Jurkat, Clone E6-1 (cell line): ENCODE data around the gene CASP8AP2. TPM values are rescaled to one million over a fixed set of nuclear protein-coding genes. Genes with fewer than 3 reads are reported as not detected.
"Not testable (repeated sequence)": the region's sequence is repeated elsewhere in the genome, so short reads cannot be mapped to it uniquely, and the experiment has no call there.

Experiments
- DNase-seq: peaks from one replicate; pipeline ENCODE4 v3.0.0-alpha.2; 2011; ENCODE audit warnings: low read depth, low spot score
- H3K4me3 ChIP-seq: 2 replicates; pipeline ENCODE4 v1.5.1; 2011; ENCODE audit warnings: mild to moderate bottlenecking, low read length, control low read depth, moderate library complexity
- polyA plus RNA-seq: library from polyadenylated mRNA; unstranded; fragments of >200 nt; gene quantifications from one replicate; pipeline ENCODE4 v1.2.1, GENCODE V29; 2012; ENCODE audit warnings: missing spikeins; ENCODE audit not compliant: insufficient read length, insufficient read depth

CASP8AP2 gene
- 21.6 TPM for polyA plus RNA-seq

DNA sequence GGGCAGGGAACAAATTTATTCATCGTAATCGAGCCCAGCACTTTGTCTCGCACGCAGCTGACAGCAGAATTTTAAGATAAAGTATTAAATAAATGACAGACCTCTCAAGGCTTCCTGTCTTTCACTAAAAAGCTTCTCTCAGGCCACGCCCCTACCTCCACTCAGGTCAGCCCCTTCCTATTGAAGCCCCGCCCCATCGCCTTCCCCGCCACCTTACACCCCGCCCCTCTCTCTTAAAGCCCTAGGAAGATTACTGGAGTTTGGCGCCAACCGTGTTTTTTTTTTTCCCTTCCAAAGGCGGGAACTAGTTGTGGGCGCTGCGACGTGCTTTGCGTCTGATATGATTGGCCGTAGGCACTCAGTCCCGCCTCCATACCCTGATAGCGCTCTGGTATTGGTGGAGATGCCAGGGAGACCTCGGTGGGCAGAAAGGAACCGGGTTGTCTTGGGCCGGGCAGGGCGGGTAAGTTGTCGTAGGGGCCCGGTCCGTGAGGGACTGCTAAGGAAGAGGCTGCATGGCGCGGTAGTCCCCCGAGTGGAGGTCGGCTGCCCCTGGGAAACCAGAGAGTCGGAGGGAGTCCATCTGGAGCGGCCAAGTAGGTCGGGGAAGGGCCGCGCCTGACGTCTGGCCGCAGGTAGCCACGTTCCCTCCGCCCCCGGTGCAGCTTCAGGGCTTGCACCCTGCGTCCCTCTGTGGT lies at the start of gene CASP8AP2:
Gene CASP8AP2 (plus strand): TSS at position 409 of the 698 bp plus-strand sequence.
- peak within 1 kb of the TSS; percentile 93 for H3K4me3 ChIP-seq
- DNase-seq = peak; percentile 99

- no peak for DNase-seq
- H3K4me3 ChIP-seq = no peak overlapping the region
Measured at GRCh38 chr6:89781070-89782034, 48.3 kb upstream of the CASP8AP2 start.

GRCh38 chr6:89782222-89782621 lies 47.5 kb upstream of the CASP8AP2 start:
- DNase-seq = no peak
- no peak overlapping the region for H3K4me3 ChIP-seq

GRCh38 chr6:89783293-89783692 lies 46.4 kb upstream of the CASP8AP2 start:
- not testable (repeated sequence) for DNase-seq, H3K4me3 ChIP-seq

GRCh38 chr6:89784838-89785237 lies 44.8 kb upstream of the CASP8AP2 start:
- DNase-seq = no peak
- H3K4me3 ChIP-seq = no peak overlapping the region

DNA sequence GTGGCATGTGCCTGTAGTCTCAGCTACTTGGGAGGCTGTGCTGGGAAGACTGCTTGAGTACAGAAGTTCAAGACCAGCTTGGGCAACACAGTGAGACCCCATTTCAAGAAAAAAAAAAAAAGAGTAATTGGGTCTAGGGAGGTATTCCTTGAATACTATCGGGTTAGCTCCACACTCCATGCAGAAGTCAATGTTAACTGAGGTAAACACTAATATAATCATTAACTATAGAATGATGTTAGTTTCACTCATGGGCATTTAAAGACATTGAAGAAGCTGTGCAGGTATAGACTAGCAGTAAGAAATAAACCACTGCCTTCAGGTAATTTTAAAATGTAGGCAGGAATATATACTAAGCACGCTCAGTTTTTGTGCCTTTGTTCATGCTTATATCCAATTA lies 42.7 kb upstream of the CASP8AP2 start:
- no peak overlapping the region for H3K4me3 ChIP-seq
- DNase-seq = no peak

DNA sequence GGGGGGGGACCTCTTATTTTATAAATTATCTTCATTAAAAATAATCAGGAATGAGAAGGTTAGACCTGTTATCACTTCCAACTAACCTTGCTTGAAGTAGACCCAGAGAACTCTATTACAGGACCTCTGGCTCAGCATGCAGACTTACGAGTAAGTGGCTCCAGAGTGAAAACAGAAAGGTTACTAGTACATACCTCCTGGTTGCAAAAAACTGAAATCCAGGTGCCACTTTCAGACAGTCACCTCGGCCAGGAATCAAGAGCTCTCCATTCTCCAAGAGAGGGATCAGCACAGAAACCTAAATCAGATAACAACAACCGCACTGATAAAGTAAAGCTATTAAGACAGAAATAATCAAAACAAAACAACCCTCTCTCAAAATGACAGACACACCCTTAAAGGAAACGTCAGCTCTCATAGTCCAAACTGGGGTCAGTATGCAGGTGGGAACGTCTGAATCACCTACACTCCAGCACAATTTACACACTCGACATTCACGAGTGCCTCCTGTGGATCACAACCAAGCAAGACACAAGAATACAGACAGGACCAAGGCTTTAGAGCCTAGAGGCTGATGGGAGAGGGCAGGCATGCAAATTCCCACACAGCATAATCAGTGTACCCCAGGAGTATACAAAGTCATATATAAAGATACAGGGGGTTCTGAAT lies 41.9 kb upstream of the CASP8AP2 start:
- DNase-seq = no peak

DNA sequence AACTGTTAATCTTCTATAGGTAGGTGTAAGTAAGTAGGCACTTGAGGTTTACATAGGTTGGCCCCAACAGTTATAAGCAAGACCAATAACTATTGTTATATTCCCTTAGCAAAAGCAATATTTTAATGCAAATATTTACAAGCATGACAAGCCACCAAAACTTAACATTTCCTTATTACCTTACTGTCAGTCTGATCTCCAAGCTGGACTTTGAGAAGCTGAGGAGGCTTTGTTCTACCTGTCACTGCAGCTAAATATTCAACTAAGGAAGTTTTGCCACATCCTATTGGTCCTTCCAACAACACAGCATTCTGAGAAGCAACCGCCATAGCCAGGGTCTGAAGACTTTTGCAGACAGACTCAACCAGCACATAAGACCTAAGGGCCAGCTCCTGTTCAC lies 39.7 kb upstream of the CASP8AP2 start:
- no peak overlapping the region for H3K4me3 ChIP-seq
- no peak for DNase-seq

More for the DNA sequence above, 41.9 kb upstream of the CASP8AP2 start:
- H3K4me3 ChIP-seq = no peak overlapping the region

GRCh38 chr6:89790403-89790802 lies 39.3 kb upstream of the CASP8AP2 start:
- DNase-seq = no peak

DNA sequence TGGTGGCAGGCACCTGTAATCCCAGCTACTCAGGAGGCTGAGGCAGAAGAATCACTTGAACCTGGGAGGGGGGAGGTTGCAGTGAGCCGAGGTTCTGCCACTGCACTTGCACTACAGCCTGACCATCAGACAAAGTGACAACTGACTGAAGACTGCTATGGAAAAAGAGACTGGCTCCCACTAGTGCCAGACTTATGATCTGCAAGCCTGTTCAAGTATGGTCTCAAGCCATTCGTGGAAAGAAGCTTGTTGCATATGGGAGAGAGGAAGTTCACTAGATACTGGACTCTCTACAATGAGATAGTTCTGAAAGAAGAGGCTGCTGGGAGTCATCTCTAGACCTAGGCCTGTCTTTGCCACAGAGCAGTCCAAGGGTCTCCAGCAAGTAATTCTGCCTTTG lies 36.8 kb upstream of the CASP8AP2 start:
- peak; percentile 46 for DNase-seq
- no peak overlapping the region for H3K4me3 ChIP-seq

More at GRCh38 chr6:89790403-89790802, 39.3 kb upstream of the CASP8AP2 start:
- H3K4me3 ChIP-seq = no peak overlapping the region

GRCh38 chr6:89793586-89793985 lies 36.1 kb upstream of the CASP8AP2 start:
- no peak for DNase-seq
- H3K4me3 ChIP-seq = no peak overlapping the region

DNA sequence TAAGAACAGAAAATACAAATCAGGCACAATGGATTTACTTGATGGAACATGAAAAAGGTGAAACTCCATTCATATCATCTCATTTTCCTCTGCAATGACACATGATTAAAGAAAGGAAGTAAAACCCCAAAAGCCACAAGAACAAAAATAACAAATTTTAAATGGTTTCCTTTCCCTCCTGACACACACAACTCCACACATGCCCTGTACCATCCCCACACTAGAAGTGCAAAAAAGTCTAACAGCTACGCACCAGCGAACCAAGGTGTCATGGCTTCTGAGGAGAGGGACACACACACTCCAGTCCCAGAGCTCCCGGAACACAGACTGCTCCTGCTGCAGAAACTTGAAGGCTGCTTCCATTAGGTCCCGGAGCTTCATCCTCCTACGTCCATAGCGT lies 35.4 kb upstream of the CASP8AP2 start:
- H3K4me3 ChIP-seq = no peak overlapping the region
- DNase-seq = peak; percentile 73

- H3K4me3 ChIP-seq = no peak overlapping the region
- no peak for DNase-seq
Measured at GRCh38 chr6:89797317-89797716, 32.4 kb upstream of the CASP8AP2 start.

GRCh38 chr6:89799096-89799495 lies 30.6 kb upstream of the CASP8AP2 start:
- DNase-seq = no peak
- no peak overlapping the region for H3K4me3 ChIP-seq

DNA sequence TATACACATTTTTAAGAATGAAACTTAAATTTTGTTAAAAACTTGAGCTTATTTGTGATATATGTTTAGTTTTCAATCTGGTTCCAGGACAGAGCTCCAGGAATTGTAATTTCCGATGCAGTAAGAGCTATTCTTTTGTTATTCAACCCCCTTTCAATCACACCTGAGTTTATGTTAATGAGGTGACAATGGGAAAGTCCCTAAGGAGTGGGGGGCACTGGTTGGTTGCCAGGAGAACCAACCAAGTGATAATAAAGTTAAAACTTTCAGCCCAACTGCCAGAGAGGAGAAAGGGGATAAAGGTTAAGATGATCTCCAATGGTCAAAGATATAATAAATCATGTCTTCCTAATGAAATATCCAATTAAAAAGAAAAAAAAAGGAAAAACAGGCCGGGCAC lies 29.9 kb upstream of the CASP8AP2 start:
- no peak overlapping the region for H3K4me3 ChIP-seq
- no peak for DNase-seq

GRCh38 chr6:89803271-89803670 lies 26.4 kb upstream of the CASP8AP2 start:
- H3K4me3 ChIP-seq = no peak overlapping the region
- no peak for DNase-seq

- no peak overlapping the region for H3K4me3 ChIP-seq
- DNase-seq = no peak
Measured at GRCh38 chr6:89805814-89806371, 23.8 kb upstream of the CASP8AP2 start.

GRCh38 chr6:89807581-89807980 lies 22.1 kb upstream of the CASP8AP2 start:
- DNase-seq = no peak
- no peak overlapping the region for H3K4me3 ChIP-seq

- not testable (repeated sequence) for H3K4me3 ChIP-seq, DNase-seq
Measured at GRCh38 chr6:89813422-89813821, 16.3 kb upstream of the CASP8AP2 start.
